ENCODE results near the gene ID3. TPM values are rescaled to one million over a fixed set of nuclear protein-coding genes. Genes with fewer than 3 reads are reported as not detected.

ID3 gene
- total RNA-seq, 4 donors from 2014 or later: 91.1 to 194 (median 149) TPM

GRCh38 chr1:23600283-23600682, 41.0 kb upstream of the ID3 start:
- Histone ChIP-seq H3K4me1 (peaks cover 2% of the 10 kb centered on the region), H3K27ac (no peak overlapping the region), H3K36me3 (no peaks in the 10 kb centered on the region), H3K27me3 (no peaks in the 10 kb centered on the region), H3K9me3 (no peaks in the 10 kb centered on the region), H3K4me3 (no peak overlapping the region)
- DNase-seq (ENCODE audit: low spot score in 2 of 2): no peak
- TF ChIP-seq POLR2A (IDR thresholded peaks at IDR 0.05) (no peak), EP300 (IDR thresholded peaks at IDR 0.05) (no peak), POLR2AphosphoS5 (IDR thresholded peaks at IDR 0.05) (no peak)
- TF ChIP-seq, protein P1, sequence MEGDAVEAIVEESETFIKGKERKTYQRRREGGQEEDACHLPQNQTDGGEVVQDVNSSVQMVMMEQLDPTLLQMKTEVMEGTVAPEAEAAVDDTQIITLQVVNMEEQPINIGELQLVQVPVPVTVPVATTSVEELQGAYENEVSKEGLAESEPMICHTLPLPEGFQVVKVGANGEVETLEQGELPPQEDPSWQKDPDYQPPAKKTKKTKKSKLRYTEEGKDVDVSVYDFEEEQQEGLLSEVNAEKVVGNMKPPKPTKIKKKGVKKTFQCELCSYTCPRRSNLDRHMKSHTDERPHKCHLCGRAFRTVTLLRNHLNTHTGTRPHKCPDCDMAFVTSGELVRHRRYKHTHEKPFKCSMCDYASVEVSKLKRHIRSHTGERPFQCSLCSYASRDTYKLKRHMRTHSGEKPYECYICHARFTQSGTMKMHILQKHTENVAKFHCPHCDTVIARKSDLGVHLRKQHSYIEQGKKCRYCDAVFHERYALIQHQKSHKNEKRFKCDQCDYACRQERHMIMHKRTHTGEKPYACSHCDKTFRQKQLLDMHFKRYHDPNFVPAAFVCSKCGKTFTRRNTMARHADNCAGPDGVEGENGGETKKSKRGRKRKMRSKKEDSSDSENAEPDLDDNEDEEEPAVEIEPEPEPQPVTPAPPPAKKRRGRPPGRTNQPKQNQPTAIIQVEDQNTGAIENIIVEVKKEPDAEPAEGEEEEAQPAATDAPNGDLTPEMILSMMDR (IDR thresholded peaks at IDR 0.05): no peak
- 78% methylated on average over 2 of the region's 6 CpGs for WGBS

- H3K27me3 ChIP-seq: no peaks in the 10 kb centered on the region
- peaks cover 6% of the 10 kb centered on the region for H3K4me1 ChIP-seq
- TF ChIP-seq POLR2AphosphoS5 (IDR thresholded peaks at IDR 0.05) (no peak), EP300 (IDR thresholded peaks at IDR 0.05) (no peak), POLR2A (IDR thresholded peaks at IDR 0.05) (no peak)
- TF ChIP-seq, protein P1 (IDR thresholded peaks at IDR 0.05): no peak
- H3K27ac ChIP-seq: no peak overlapping the region
- no peak for DNase-seq (ENCODE audit: low spot score in 2 of 2)
- H3K36me3 ChIP-seq: no peaks in the 10 kb centered on the region
- no peaks in the 10 kb centered on the region for H3K9me3 ChIP-seq
- H3K4me3 ChIP-seq: no peak overlapping the region
- 50% methylated on average over 1 of the region's 1 CpG for WGBS
Observed at GRCh38 chr1:23599125-23599524, 39.8 kb upstream of the ID3 start.

- Histone ChIP-seq H3K9me3 (no peaks in the 10 kb centered on the region), H3K27me3 (no peaks in the 10 kb centered on the region), H3K4me3 (no peak overlapping the region), H3K27ac (no peak overlapping the region), H3K4me1 (peaks cover 12% of the 10 kb centered on the region), H3K36me3 (no peaks in the 10 kb centered on the region)
- DNase-seq (ENCODE audit: low spot score in 2 of 2): no peak
- no peak for TF ChIP-seq EP300 (IDR thresholded peaks at IDR 0.05)
- 75% methylated on average over 7 of the region's 8 CpGs for WGBS
Observed at GRCh38 chr1:23598424-23598823, 39.1 kb upstream of the ID3 start.

DNA sequence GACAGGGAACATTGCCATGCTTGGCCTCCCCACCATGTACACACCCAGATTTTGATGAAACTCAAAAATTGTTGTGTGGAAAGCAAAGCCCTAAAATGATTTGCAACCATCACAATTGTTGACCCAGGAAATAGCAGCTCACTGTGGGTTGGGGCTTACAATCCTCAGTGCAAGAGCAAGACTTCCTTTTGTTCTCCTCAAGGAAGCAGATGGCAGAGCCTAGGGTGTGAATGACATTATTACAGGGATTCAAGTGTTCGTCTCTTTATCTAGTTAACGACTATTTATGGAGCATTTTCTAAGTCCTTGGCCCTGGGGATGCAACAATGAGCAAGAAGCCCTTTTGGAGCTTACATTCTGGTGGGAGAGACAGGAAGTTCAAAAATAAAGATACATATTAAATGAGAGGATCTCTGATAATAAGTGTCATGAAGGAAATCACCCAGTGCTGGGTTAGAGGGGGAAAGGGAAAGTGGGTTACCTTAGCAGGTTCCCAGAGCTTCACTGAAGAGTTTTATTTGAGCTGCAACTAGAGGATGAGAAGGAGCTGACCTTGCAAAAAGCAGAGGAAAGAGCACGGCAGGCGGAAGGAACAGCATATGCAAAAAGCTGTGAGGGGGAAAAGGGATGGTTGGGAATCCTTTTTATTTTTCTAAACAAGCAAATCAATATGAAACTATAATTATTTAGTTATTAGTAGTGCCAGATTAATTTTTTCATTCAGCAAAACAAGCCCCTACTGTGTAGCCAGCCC, 38.5 kb upstream of the ID3 start:
- Histone ChIP-seq H3K36me3 (no peaks in the 10 kb centered on the region), H3K27ac (no peak overlapping the region), H3K27me3 (no peaks in the 10 kb centered on the region), H3K4me3 (no peak overlapping the region), H3K9me3 (no peaks in the 10 kb centered on the region), H3K4me1 (peaks cover 19% of the 10 kb centered on the region)
- TF ChIP-seq POLR2A (IDR thresholded peaks at IDR 0.05) (no peak), POLR2AphosphoS5 (IDR thresholded peaks at IDR 0.05) (no peak), EP300 (IDR thresholded peaks at IDR 0.05) (no peak)
- TF ChIP-seq, protein P1 (IDR thresholded peaks at IDR 0.05): no peak
- DNase-seq (ENCODE audit: low spot score in 2 of 2): no peak
- 68% methylated on average over 4 of the region's 4 CpGs for WGBS

DNA sequence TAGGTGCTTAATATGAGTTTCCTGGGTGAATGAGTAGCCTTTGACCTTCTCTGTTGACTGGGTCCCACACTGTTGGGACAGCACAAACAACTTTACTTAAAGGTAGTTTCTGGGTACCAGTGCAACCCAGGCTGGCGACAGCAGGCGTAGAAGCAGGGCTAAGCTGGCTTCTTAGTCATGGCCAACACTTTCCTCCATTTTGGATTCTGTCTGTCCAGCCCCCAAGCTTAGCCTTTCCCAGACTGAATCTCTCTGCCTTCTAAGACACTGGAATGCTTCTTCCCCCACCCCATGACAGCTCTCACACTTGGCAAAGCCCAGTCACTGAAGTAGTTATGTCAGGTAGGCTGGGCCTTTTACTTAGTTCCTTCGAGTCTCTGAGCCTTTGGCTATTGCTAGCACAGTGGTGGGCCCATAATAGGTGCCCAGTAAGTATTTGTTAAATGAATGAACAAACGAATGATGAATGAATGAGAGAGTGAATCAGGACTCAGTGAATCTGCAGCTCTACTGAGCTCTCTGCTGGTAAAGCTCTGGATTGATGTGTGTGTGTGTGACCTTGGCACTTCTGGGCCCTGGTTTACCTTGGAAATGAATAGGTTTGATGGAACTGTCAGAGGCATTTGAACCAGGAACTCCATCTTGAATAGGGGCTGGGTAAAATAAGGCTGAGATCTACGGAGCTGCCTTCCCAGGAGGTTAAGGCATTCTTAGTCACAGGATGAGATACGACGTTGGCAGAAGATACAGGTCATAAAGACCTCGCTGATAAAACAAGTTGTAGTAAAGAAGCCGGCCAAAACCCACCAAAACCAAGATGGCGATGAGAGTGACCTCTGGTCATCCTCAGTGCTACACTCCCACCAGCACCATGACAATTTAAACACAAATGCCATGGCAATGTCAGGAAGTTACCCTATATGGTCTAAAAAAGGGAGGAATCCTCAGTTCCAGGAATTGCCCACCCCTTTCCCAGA, 37.4 kb upstream of the ID3 start:
- no peaks in the 10 kb centered on the region for H3K9me3 ChIP-seq
- no peak for DNase-seq (ENCODE audit: low spot score in 2 of 2)
- H3K4me1 ChIP-seq: peaks cover 30% of the 10 kb centered on the region
- no peak overlapping the region for H3K4me3 ChIP-seq
- 74% methylated on average over 10 of the region's 10 CpGs for WGBS
- H3K36me3 ChIP-seq: no peaks in the 10 kb centered on the region
- TF ChIP-seq EP300 (IDR thresholded peaks at IDR 0.05) (no peak), POLR2A (IDR thresholded peaks at IDR 0.05) (no peak), POLR2AphosphoS5 (IDR thresholded peaks at IDR 0.05) (no peak)
- TF ChIP-seq, protein P1 (IDR thresholded peaks at IDR 0.05): no peak
- no peak overlapping the region for H3K27ac ChIP-seq
- no peaks in the 10 kb centered on the region for H3K27me3 ChIP-seq

Data from suprapubic skin (tissue), 4 donors.